SK-N-SH treated with all-trans-retinoic acid at 6 μM for 48 hours (cell line): ENCODE data around the gene SLC6A16.
"Not testable (repeated sequence)": the region's sequence is repeated elsewhere in the genome, so short reads cannot be mapped to it uniquely, and the experiment has no call there.

ENCODE experiments used
- ATAC-seq: fragments of 200-7000 bp; cut with Tn5 transposase; 3 replicates; pipeline ENCODE4 v1.9.1; 2020; ENCODE audit warnings: mild to moderate bottlenecking, moderate library complexity
- ARNTL ChIP-seq: fragments of 450-650 bp; formaldehyde crosslinking; IDR thresholded peaks from 2 replicates; pipeline ENCODE4 v1.5.0; 2020; ENCODE audit warnings: low read depth, mild to moderate bottlenecking, moderate library complexity, borderline replicate concordance
- BACH2 ChIP-seq: fragments of 250-450 bp; sonication (Bioruptor Pico); IDR thresholded peaks from 2 replicates; pipeline ENCODE4 v1.9.0; 2021; ENCODE audit warnings: mild to moderate bottlenecking, borderline replicate concordance
- CSDC2 ChIP-seq: fragments of 250-450 bp; sonication (Bioruptor Pico); IDR thresholded peaks from 2 replicates; pipeline ENCODE4 v1.5.0; 2020; ENCODE audit warnings: mild to moderate bottlenecking, moderate library complexity
- ESRRG ChIP-seq: fragments of 250-450 bp; sonication (Bioruptor Pico); IDR thresholded peaks from 2 replicates; pipeline ENCODE4 v1.6.1; 2021; ENCODE audit warnings: mild to moderate bottlenecking
- GLIS3 ChIP-seq: fragments of 250-450 bp; sonication (Bioruptor Pico); IDR thresholded peaks from 2 replicates; pipeline ENCODE4 v1.5.0; 2020; ENCODE audit warnings: mild to moderate bottlenecking, moderate library complexity
- ISL1 ChIP-seq: fragments of 250-450 bp; sonication (Bioruptor Pico); IDR thresholded peaks from 2 replicates; pipeline ENCODE4 v2.1.2; 2022; ENCODE audit warnings: mild to moderate bottlenecking, moderate library complexity
- OSR1 ChIP-seq: fragments of 250-450 bp; sonication (Bioruptor Pico); IDR thresholded peaks from 2 replicates; pipeline ENCODE4 v1.8.0; 2022; ENCODE audit warnings: moderate library complexity, mild to moderate bottlenecking, inconsistent platforms
- PPARA ChIP-seq: fragments of 250-450 bp; sonication (Bioruptor Pico); IDR thresholded peaks from 2 replicates; pipeline ENCODE4 v1.5.0; 2020; ENCODE audit warnings: mild to moderate bottlenecking, borderline replicate concordance
- RARB ChIP-seq: fragments of 250-450 bp; sonication (Bioruptor Pico); IDR thresholded peaks from 2 replicates; pipeline ENCODE4 v1.8.0; 2021; ENCODE audit warnings: mild to moderate bottlenecking, moderate library complexity
- SNAI2 ChIP-seq: fragments of 250-450 bp; sonication (Bioruptor Pico); IDR thresholded peaks from 2 replicates; pipeline ENCODE4 v1.5.0; 2020; ENCODE audit warnings: mild to moderate bottlenecking, moderate library complexity
- TCF4 ChIP-seq: fragments of 250-450 bp; sonication (Bioruptor Pico); IDR thresholded peaks from 2 replicates; pipeline ENCODE4 v1.8.0; 2021; ENCODE audit warnings: mild to moderate bottlenecking, moderate library complexity, borderline replicate concordance
- TOX ChIP-seq: fragments of 250-450 bp; sonication (Bioruptor Pico); IDR thresholded peaks from 2 replicates; pipeline ENCODE4 v1.8.0; 2021; ENCODE audit warnings: mild to moderate bottlenecking, moderate library complexity, borderline replicate concordance
- ZC3H10 ChIP-seq: fragments of 250-450 bp; sonication (Bioruptor Pico); IDR thresholded peaks from 2 replicates; pipeline ENCODE4 v1.5.1; 2021; ENCODE audit warnings: mild to moderate bottlenecking, moderate library complexity
- ZFP3 ChIP-seq: fragments of 250-450 bp; sonication (Bioruptor Pico); IDR thresholded peaks from 2 replicates; pipeline ENCODE4 v1.5.0; 2020; ENCODE audit warnings: mild to moderate bottlenecking, moderate library complexity
- ZFP30 ChIP-seq: fragments of 450-650 bp; formaldehyde crosslinking; IDR thresholded peaks from 2 replicates; pipeline ENCODE4 v1.5.0; 2022; ENCODE audit warnings: mild to moderate bottlenecking, moderate library complexity
- ZNF565 ChIP-seq: fragments of 450-650 bp; formaldehyde crosslinking; conservative IDR thresholded peaks from 2 replicates; pipeline ENCODE4 v1.5.0; 2020; ENCODE audit warnings: low read depth, mild to moderate bottlenecking, moderate library complexity
- ZNF70 ChIP-seq: fragments of 450-650 bp; formaldehyde crosslinking; IDR thresholded peaks from 2 replicates; pipeline ENCODE4 v1.5.0; 2020; ENCODE audit warnings: mild to moderate bottlenecking, moderate library complexity
- TF ChIP-seq, protein P1 (sequence below): fragments of 250-450 bp; sonication (Bioruptor Pico); IDR thresholded peaks from 2 replicates; pipeline ENCODE4 v1.8.0; 2020; ENCODE audit warnings: mild to moderate bottlenecking, moderate library complexity, borderline replicate concordance
- TF ChIP-seq, protein P2 (sequence below): fragments of 250-450 bp; sonication (Bioruptor Pico); IDR thresholded peaks from 2 replicates; pipeline ENCODE4 v1.5.1; 2021; ENCODE audit warnings: mild to moderate bottlenecking, moderate library complexity
- TF ChIP-seq, protein P3 (sequence below): fragments of 250-450 bp; sonication (Bioruptor Pico); IDR thresholded peaks from 2 replicates; pipeline ENCODE4 v1.5.0; 2020; ENCODE audit warnings: mild to moderate bottlenecking, moderate library complexity
- TF ChIP-seq, protein P4 (sequence below): fragments of 250-450 bp; sonication (Bioruptor Pico); IDR thresholded peaks from 2 replicates; pipeline ENCODE4 v1.8.0; 2021; ENCODE audit warnings: low read depth, mild to moderate bottlenecking, moderate library complexity, borderline replicate concordance

The SLC6A16 gene

DNA sequence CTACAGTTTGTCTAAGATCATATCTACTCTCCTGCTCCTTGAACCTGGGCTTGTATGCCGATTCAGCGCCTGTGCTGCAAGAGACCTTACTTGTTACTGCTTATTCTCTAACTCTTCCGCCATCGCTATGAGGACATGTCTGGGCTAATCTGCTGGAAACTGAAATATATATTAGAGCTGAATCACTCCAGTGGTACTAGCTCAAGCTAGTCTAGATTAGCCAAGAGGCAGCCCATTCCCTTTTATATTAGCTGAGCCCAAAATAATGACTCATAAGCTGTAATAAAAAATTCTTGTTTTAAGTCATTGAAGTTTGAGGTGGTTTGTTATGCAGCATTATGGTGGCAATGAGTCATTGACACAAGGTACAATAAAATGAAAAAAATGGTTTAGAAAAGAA, 52.8 kb downstream of the SLC6A16 start:
- no peak for TF ChIP-seq OSR1 (CRISPR knock-in tag)
- no peak for TF ChIP-seq ZFP3
- no peak for TF ChIP-seq CSDC2 (CRISPR knock-in tag)
- no peak for TF ChIP-seq ARNTL (CRISPR knock-in tag)
- TF ChIP-seq ZFP30 (CRISPR knock-in tag): no peak
- no peak for TF ChIP-seq ISL1 (CRISPR knock-in tag)
- TF ChIP-seq PPARA (CRISPR knock-in tag): no peak
- no peak for TF ChIP-seq TOX
- TF ChIP-seq ESRRG: no peak
- no peak for TF ChIP-seq BACH2
- TF ChIP-seq, protein P1, sequence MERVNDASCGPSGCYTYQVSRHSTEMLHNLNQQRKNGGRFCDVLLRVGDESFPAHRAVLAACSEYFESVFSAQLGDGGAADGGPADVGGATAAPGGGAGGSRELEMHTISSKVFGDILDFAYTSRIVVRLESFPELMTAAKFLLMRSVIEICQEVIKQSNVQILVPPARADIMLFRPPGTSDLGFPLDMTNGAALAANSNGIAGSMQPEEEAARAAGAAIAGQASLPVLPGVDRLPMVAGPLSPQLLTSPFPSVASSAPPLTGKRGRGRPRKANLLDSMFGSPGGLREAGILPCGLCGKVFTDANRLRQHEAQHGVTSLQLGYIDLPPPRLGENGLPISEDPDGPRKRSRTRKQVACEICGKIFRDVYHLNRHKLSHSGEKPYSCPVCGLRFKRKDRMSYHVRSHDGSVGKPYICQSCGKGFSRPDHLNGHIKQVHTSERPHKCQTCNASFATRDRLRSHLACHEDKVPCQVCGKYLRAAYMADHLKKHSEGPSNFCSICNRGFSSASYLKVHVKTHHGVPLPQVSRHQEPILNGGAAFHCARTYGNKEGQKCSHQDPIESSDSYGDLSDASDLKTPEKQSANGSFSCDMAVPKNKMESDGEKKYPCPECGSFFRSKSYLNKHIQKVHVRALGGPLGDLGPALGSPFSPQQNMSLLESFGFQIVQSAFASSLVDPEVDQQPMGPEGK (CRISPR knock-in tag): no peak
- TF ChIP-seq, protein P2, sequence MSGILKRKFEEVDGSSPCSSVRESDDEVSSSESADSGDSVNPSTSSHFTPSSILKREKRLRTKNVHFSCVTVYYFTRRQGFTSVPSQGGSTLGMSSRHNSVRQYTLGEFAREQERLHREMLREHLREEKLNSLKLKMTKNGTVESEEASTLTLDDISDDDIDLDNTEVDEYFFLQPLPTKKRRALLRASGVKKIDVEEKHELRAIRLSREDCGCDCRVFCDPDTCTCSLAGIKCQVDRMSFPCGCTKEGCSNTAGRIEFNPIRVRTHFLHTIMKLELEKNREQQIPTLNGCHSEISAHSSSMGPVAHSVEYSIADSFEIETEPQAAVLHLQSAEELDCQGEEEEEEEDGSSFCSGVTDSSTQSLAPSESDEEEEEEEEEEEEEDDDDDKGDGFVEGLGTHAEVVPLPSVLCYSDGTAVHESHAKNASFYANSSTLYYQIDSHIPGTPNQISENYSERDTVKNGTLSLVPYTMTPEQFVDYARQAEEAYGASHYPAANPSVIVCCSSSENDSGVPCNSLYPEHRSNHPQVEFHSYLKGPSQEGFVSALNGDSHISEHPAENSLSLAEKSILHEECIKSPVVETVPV (CRISPR knock-in tag): no peak
- TF ChIP-seq RARB (CRISPR knock-in tag): no peak
- TF ChIP-seq ZNF70 (CRISPR knock-in tag): no peak
- no peak for ATAC-seq

DNA sequence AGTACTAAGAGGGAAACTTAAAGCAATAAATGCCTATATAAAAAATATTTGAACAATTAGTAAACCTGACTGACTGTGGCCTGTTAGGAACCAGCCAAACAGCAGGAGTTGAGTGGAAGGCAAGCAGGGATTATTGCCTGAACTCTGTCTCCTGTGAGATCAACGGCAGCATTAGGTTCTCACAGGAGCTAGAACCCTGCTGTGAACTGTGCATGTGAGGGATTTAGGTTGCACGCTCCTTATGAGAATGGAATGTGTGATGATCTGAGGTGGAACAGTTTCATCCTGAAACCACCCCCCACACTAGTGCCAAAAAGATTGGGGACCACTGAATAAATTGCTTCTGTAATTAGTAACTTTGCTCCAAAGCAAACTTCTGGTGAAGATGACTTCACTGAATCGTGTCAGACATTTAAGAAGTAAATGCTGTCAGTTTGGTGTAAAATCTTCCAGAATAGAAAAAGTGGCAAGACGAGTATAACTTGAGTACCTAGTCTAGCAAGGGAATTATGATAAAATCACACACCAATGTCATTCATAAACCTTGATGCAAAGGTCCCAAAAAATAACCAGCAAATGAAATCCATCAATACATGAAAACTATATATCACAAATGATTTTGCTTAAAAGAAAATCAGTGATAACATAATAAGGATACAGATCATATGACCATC, 53.8 kb downstream of the SLC6A16 start:
- no peak for ATAC-seq
- no peak for TF ChIP-seq GLIS3
- TF ChIP-seq OSR1 (CRISPR knock-in tag): no peak
- no peak for TF ChIP-seq ZC3H10 (CRISPR knock-in tag)
- TF ChIP-seq, protein P1 (CRISPR knock-in tag): no peak
- TF ChIP-seq ZNF565 (CRISPR knock-in tag): no peak
- TF ChIP-seq, protein P3, sequence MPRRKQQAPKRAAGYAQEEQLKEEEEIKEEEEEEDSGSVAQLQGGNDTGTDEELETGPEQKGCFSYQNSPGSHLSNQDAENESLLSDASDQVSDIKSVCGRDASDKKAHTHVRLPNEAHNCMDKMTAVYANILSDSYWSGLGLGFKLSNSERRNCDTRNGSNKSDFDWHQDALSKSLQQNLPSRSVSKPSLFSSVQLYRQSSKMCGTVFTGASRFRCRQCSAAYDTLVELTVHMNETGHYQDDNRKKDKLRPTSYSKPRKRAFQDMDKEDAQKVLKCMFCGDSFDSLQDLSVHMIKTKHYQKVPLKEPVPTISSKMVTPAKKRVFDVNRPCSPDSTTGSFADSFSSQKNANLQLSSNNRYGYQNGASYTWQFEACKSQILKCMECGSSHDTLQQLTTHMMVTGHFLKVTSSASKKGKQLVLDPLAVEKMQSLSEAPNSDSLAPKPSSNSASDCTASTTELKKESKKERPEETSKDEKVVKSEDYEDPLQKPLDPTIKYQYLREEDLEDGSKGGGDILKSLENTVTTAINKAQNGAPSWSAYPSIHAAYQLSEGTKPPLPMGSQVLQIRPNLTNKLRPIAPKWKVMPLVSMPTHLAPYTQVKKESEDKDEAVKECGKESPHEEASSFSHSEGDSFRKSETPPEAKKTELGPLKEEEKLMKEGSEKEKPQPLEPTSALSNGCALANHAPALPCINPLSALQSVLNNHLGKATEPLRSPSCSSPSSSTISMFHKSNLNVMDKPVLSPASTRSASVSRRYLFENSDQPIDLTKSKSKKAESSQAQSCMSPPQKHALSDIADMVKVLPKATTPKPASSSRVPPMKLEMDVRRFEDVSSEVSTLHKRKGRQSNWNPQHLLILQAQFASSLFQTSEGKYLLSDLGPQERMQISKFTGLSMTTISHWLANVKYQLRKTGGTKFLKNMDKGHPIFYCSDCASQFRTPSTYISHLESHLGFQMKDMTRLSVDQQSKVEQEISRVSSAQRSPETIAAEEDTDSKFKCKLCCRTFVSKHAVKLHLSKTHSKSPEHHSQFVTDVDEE (CRISPR knock-in tag): no peak
- TF ChIP-seq ZFP30 (CRISPR knock-in tag): no peak
- TF ChIP-seq SNAI2 (CRISPR knock-in tag): no peak
- TF ChIP-seq RARB (CRISPR knock-in tag): no peak
- TF ChIP-seq ISL1 (CRISPR knock-in tag): no peak
- no peak for TF ChIP-seq PPARA (CRISPR knock-in tag)
- TF ChIP-seq, protein P2 (CRISPR knock-in tag): no peak

DNA sequence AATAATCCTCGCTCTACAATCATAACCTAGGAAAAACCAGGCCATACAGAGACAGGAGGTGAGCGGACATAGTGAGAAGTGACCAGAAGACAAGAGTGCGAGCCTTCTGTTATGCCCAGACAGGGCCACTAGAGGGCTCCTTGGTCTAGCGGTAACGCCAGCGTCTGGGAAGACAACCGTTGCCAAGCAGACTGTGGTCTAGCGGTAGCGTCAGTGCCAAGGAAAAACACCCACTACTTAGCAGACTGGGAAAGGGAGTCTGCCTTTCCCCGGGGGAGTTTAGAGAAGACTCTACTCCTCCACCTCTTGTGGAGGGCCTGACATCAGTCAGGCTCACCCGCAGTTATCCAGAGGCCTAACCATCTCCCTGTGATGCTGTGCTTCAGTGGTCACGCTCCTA, 58.6 kb downstream of the SLC6A16 start:
- not testable (repeated sequence) for ATAC-seq

DNA sequence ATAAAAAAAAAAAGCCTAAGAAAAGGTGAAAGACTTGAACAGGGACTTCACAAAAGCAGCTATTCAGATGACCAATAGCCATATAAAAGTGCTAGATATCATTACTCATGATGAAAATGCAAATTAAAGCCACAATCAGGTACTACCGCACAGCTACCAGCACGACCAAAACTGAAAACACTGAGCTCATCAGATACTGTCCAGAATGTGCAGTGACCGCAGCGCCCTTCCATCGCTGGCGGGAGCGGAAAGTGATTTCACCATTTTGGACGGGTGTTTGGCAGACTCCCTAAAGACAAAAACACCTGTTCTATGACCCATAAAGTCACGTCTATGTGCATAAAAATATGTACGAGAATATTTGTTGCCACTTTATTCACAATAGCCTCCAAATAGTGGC, 60.7 kb downstream of the SLC6A16 start:
- ATAC-seq: no peak
- TF ChIP-seq PPARA (CRISPR knock-in tag): no peak
- TF ChIP-seq RARB (CRISPR knock-in tag): no peak
- TF ChIP-seq ZFP30 (CRISPR knock-in tag): no peak
- no peak for TF ChIP-seq BACH2
- TF ChIP-seq SNAI2 (CRISPR knock-in tag): no peak
- TF ChIP-seq ISL1 (CRISPR knock-in tag): no peak
- no peak for TF ChIP-seq TCF4 (CRISPR knock-in tag)
- TF ChIP-seq, protein P4, sequence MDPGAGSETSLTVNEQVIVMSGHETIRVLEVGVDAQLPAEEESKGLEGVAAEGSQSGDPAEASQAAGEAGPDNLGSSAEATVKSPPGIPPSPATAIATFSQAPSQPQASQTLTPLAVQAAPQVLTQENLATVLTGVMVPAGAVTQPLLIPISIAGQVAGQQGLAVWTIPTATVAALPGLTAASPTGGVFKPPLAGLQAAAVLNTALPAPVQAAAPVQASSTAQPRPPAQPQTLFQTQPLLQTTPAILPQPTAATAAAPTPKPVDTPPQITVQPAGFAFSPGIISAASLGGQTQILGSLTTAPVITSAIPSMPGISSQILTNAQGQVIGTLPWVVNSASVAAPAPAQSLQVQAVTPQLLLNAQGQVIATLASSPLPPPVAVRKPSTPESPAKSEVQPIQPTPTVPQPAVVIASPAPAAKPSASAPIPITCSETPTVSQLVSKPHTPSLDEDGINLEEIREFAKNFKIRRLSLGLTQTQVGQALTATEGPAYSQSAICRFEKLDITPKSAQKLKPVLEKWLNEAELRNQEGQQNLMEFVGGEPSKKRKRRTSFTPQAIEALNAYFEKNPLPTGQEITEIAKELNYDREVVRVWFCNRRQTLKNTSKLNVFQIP (CRISPR knock-in tag): no peak
- TF ChIP-seq ZC3H10 (CRISPR knock-in tag): no peak
- TF ChIP-seq, all 23 proteins: peak for 0
